ENCODE measurements around the gene MAP3K7CL. TPM values are rescaled to one million over a fixed set of nuclear protein-coding genes. Genes with fewer than 3 reads are reported as not detected.

Gene MAP3K7CL
- total RNA-seq, 1 donor from 2014 or later, result 93.1 TPM

- Mint-ChIP-seq H3K27ac (ENCODE audit: unreplicated experiment) (peak overlapping the region; percentile 91), H3K9me3 (ENCODE audit: low read depth) (no peaks in the 10 kb centered on the region), H3K36me3 (ENCODE audit: low read depth) (no peaks in the 10 kb centered on the region), H3K4me1 (ENCODE audit: low read depth) (peaks cover 59% of the 10 kb centered on the region), H3K27me3 (ENCODE audit: low read depth) (no peaks in the 10 kb centered on the region), H3K4me3 (ENCODE audit: unreplicated experiment) (peak overlapping the region; percentile 5)
- DNase-seq (ENCODE audit: low spot score), result no peak
- no peak for TF ChIP-seq CTCF (IDR thresholded peaks at IDR 0.05)
Measured at GRCh38 chr21:29145852-29146453, 15.5 kb downstream of the MAP3K7CL start.

DNA sequence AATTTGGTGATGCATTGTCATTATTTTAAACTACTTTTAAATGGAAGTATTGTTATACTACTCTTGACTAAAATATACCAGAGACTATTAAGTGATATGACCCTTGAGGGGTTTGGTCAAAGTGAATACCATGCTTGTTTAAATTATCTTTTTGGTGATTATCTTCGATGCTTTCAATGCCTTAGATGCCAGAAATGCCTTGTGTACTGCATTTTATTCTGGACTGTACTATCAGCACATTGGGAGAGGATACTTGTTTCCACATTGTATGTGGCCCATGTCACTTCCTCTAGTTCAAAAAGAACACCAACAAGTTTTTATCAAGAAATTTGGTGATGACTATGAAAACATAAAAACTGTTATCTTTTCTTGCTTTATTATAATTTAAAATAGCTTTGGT is 16.3 kb downstream of the MAP3K7CL start:
- Mint-ChIP-seq H3K4me1 (ENCODE audit: low read depth) (peaks cover 66% of the 10 kb centered on the region), H3K36me3 (ENCODE audit: low read depth) (no peaks in the 10 kb centered on the region), H3K27me3 (ENCODE audit: low read depth) (no peaks in the 10 kb centered on the region), H3K9me3 (ENCODE audit: low read depth) (no peaks in the 10 kb centered on the region), H3K4me3 (ENCODE audit: unreplicated experiment) (no peak overlapping the region), H3K27ac (ENCODE audit: unreplicated experiment) (peak overlapping the region; percentile 91)
- no peak for DNase-seq (ENCODE audit: low spot score)
- no peak for TF ChIP-seq CTCF (IDR thresholded peaks at IDR 0.05)

DNA sequence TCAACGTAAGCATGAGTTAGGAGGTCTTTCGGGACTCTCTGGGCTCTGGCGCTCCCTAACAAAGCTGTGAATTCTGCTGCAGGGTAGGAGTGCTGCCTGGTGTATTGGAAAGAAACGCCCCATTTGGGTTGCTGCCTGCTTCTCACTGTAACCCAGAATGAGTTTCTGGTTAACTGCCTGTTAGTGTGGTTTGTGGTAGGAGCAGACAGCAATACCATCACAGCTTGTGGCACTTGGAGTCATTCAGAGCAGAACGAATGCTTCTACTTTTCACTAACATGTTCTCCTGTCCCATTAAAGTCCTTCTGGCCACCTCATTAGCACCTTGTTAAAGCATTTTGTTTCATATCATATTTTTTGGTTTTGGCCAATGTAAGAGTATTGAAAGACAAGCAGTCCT is 18.1 kb downstream of the MAP3K7CL start:
- no peak for DNase-seq (ENCODE audit: low spot score)
- H3K27me3 Mint-ChIP-seq (ENCODE audit: low read depth), result no peaks in the 10 kb centered on the region
- TF ChIP-seq CTCF (IDR thresholded peaks at IDR 0.05), result no peak
- no peaks in the 10 kb centered on the region for H3K36me3 Mint-ChIP-seq (ENCODE audit: low read depth)
- H3K27ac Mint-ChIP-seq (ENCODE audit: unreplicated experiment), result no peak overlapping the region
- peaks cover 83% of the 10 kb centered on the region for H3K4me1 Mint-ChIP-seq (ENCODE audit: low read depth)
- no peaks in the 10 kb centered on the region for H3K9me3 Mint-ChIP-seq (ENCODE audit: low read depth)
- no peak overlapping the region for H3K4me3 Mint-ChIP-seq (ENCODE audit: unreplicated experiment)

DNA sequence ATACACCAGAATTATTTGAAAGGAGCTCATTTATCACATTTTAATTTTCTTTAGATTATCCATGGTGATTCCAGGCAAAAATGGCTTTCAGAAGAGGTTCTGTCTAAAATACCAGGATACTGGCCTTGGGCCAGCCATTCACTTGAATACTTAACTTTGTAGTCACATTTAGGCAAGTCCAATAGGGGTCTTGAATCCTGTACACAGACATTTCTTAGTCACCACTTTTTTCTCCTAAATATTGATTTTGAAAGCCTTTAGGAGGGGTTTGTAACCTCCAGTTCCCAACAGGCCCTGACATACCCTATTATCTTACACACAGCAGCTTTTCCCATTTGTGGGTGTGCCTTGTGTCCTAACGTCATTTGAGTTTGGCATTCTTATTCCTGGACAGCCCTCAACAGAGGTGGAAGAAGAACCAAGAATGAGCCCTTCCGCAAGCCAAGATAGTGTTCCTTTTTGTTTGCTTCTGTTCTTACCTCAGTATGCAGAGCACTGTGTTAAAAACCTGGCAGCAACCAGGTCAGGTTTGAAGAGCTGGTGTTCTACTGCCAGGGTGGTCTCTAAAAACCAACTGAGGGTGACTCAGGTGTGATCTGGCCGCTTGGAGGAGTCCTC is 19.5 kb downstream of the MAP3K7CL start:
- Mint-ChIP-seq H3K27ac (ENCODE audit: unreplicated experiment) (no peak overlapping the region), H3K27me3 (ENCODE audit: low read depth) (no peaks in the 10 kb centered on the region), H3K4me3 (ENCODE audit: unreplicated experiment) (no peak overlapping the region), H3K36me3 (ENCODE audit: low read depth) (no peaks in the 10 kb centered on the region), H3K4me1 (ENCODE audit: low read depth) (peaks cover 77% of the 10 kb centered on the region), H3K9me3 (ENCODE audit: low read depth) (no peaks in the 10 kb centered on the region)
- no peak for DNase-seq (ENCODE audit: low spot score)
- TF ChIP-seq CTCF (IDR thresholded peaks at IDR 0.05), result no peak

GRCh38 chr21:29151931-29152330 is 21.5 kb downstream of the MAP3K7CL start:
- H3K9me3 Mint-ChIP-seq (ENCODE audit: low read depth), result no peaks in the 10 kb centered on the region
- peak overlapping the region; percentile 49 for H3K27ac Mint-ChIP-seq (ENCODE audit: unreplicated experiment)
- no peak for DNase-seq (ENCODE audit: low spot score)
- peaks cover 68% of the 10 kb centered on the region for H3K4me1 Mint-ChIP-seq (ENCODE audit: low read depth)
- peaks cover 2% of the 10 kb centered on the region for H3K36me3 Mint-ChIP-seq (ENCODE audit: low read depth)
- no peaks in the 10 kb centered on the region for H3K27me3 Mint-ChIP-seq (ENCODE audit: low read depth)
- no peak overlapping the region for H3K4me3 Mint-ChIP-seq (ENCODE audit: unreplicated experiment)
- TF ChIP-seq CTCF (IDR thresholded peaks at IDR 0.05), result no peak

Data from chondrocyte (in vitro differentiated cells).